ENCODE results near the gene NALCN.

Gene NALCN

DNA sequence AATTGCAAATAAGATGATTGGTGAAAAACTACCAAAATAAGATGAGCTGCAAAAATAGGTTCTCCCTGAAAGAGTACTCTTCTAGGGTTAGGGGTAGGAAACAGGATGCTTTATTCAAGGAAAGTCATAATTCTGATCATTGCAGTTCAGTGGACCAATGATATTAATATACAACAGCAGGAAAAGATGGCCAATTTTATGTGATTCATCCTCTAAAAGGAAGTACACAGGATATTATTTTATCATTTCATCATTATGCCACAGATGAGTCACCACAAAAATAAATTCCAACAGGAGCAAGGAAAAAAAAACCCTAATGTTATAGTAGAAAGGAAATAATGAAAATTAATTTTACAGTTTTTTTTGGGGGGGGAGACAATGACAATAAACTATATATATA is 205.0 kb downstream of the NALCN start:
- TF ChIP-seq, protein P1, sequence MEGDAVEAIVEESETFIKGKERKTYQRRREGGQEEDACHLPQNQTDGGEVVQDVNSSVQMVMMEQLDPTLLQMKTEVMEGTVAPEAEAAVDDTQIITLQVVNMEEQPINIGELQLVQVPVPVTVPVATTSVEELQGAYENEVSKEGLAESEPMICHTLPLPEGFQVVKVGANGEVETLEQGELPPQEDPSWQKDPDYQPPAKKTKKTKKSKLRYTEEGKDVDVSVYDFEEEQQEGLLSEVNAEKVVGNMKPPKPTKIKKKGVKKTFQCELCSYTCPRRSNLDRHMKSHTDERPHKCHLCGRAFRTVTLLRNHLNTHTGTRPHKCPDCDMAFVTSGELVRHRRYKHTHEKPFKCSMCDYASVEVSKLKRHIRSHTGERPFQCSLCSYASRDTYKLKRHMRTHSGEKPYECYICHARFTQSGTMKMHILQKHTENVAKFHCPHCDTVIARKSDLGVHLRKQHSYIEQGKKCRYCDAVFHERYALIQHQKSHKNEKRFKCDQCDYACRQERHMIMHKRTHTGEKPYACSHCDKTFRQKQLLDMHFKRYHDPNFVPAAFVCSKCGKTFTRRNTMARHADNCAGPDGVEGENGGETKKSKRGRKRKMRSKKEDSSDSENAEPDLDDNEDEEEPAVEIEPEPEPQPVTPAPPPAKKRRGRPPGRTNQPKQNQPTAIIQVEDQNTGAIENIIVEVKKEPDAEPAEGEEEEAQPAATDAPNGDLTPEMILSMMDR (IDR thresholded peaks at IDR 0.05; ENCODE audit: insufficient read depth, low read length, poor library complexity, severe bottlenecking), result no peak
- TF ChIP-seq EZH2phosphoT487 (conservative IDR thresholded peaks at IDR 0.05; ENCODE audit: low read length), result no peak
- no peak overlapping the region for H2AFZ ChIP-seq (ENCODE audit: low read depth, low read length, severe bottlenecking)
- H3K27ac ChIP-seq (ENCODE audit: low read depth, low read length), result no peak overlapping the region
- H3K9ac ChIP-seq (ENCODE audit: low read length), result no peak overlapping the region
- H4K20me1 ChIP-seq (ENCODE audit: low read depth, low read length), result no peaks in the 10 kb centered on the region
- no peaks in the 10 kb centered on the region for H3K27me3 ChIP-seq (ENCODE audit: low read length)
- no peaks in the 10 kb centered on the region for H3K9me2 ChIP-seq (replicated peaks; ENCODE audit: insufficient read depth, low read length)
- H3K9me3 ChIP-seq (ENCODE audit: insufficient read depth, low read length), result no peaks in the 10 kb centered on the region
- H3K36me3 ChIP-seq (ENCODE audit: low read length), result no peaks in the 10 kb centered on the region
- H3K4me2 ChIP-seq (ENCODE audit: low read depth, low read length, poor library complexity, severe bottlenecking), result no peak overlapping the region
- no peaks in the 10 kb centered on the region for H3K79me2 ChIP-seq (ENCODE audit: insufficient read depth, low read length)
- no peak overlapping the region for H3K4me3 ChIP-seq (ENCODE audit: insufficient read depth, low read length, poor library complexity, severe bottlenecking)
- no peaks in the 10 kb centered on the region for H3F3A ChIP-seq (ENCODE audit: insufficient read depth)

DNA sequence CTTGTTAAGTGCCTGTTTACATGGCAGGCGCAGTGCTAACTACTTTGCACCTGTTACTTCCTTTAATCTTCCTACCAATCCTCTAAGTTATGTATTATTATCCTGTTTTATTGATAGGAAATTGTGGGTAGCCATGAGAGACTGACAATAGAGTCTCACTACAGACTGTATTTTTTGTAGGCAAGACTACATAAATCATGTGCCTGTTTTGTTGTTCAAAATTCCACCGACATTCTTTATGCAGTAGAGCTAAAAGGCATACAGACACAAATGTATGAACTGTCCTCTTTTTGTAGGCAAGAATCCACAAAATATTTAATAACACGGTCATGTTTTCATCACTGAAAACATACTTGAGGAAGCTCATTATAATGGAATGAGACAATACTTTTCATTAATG is 205.5 kb downstream of the NALCN start:
- Histone ChIP-seq H2AFZ (ENCODE audit: low read depth, low read length, severe bottlenecking) (no peak overlapping the region), H3K9me2 (replicated peaks; ENCODE audit: insufficient read depth, low read length) (no peaks in the 10 kb centered on the region), H3K36me3 (ENCODE audit: low read length) (no peaks in the 10 kb centered on the region), H4K20me1 (ENCODE audit: low read depth, low read length) (no peaks in the 10 kb centered on the region), H3K4me2 (ENCODE audit: low read depth, low read length, poor library complexity, severe bottlenecking) (no peak overlapping the region), H3K4me3 (ENCODE audit: insufficient read depth, low read length, poor library complexity, severe bottlenecking) (no peak overlapping the region), H3K27me3 (ENCODE audit: low read length) (no peaks in the 10 kb centered on the region), H3F3A (ENCODE audit: insufficient read depth) (no peaks in the 10 kb centered on the region), H3K9ac (ENCODE audit: low read length) (no peak overlapping the region), H3K79me2 (ENCODE audit: insufficient read depth, low read length) (no peaks in the 10 kb centered on the region), H3K9me3 (ENCODE audit: insufficient read depth, low read length) (no peaks in the 10 kb centered on the region), H3K27ac (ENCODE audit: low read depth, low read length) (no peak overlapping the region)
- TF ChIP-seq, protein P1 (IDR thresholded peaks at IDR 0.05; ENCODE audit: insufficient read depth, low read length, poor library complexity, severe bottlenecking), result no peak

GRCh38 chr13:101209206-101209893 is 207.0 kb downstream of the NALCN start:
- Histone ChIP-seq H3F3A (ENCODE audit: insufficient read depth) (no peaks in the 10 kb centered on the region), H3K9ac (ENCODE audit: low read length) (no peak overlapping the region), H3K36me3 (ENCODE audit: low read length) (no peaks in the 10 kb centered on the region), H3K27me3 (ENCODE audit: low read length) (no peaks in the 10 kb centered on the region), H3K79me2 (ENCODE audit: insufficient read depth, low read length) (no peaks in the 10 kb centered on the region), H3K4me3 (ENCODE audit: insufficient read depth, low read length, poor library complexity, severe bottlenecking) (no peak overlapping the region), H4K20me1 (ENCODE audit: low read depth, low read length) (no peaks in the 10 kb centered on the region), H3K4me2 (ENCODE audit: low read depth, low read length, poor library complexity, severe bottlenecking) (no peak overlapping the region), H3K27ac (ENCODE audit: low read depth, low read length) (no peak overlapping the region), H3K9me3 (ENCODE audit: insufficient read depth, low read length) (no peaks in the 10 kb centered on the region), H3K9me2 (replicated peaks; ENCODE audit: insufficient read depth, low read length) (no peaks in the 10 kb centered on the region), H2AFZ (ENCODE audit: low read depth, low read length, severe bottlenecking) (no peak overlapping the region)
- no peak for TF ChIP-seq EZH2phosphoT487 (conservative IDR thresholded peaks at IDR 0.05; ENCODE audit: low read length)
- TF ChIP-seq, protein P1 (IDR thresholded peaks at IDR 0.05; ENCODE audit: insufficient read depth, low read length, poor library complexity, severe bottlenecking), result no peak

Data from SU-DHL-6 (cell line).